ENCODE data around the gene TNFAIP3. TPM values are rescaled to one million over a fixed set of nuclear protein-coding genes. Genes with fewer than 3 reads are reported as not detected.

TNFAIP3 gene
- total RNA-seq, 4 donors from 2014 or later: 21.0 to 54.3 (median 29.8) TPM

GRCh38 chr6:137859025-137859424 lies 8.0 kb upstream of the TNFAIP3 start:
- TF ChIP-seq POLR2AphosphoS5 (IDR thresholded peaks at IDR 0.05): no peak
- 84% methylated on average over 3 of the region's 3 CpGs for WGBS
- H3K27me3 ChIP-seq: no peaks in the 10 kb centered on the region
- no peak overlapping the region for H3K4me3 ChIP-seq
- peaks cover 0 to 27% (median 24%) of the 10 kb centered on the region in 4 donors for H3K4me1 ChIP-seq
- H3K36me3 ChIP-seq: no peaks in the 10 kb centered on the region
- H3K9me3 ChIP-seq: no peaks in the 10 kb centered on the region
- intact Hi-C loops (cut with DNase I): no loop called here
- no peak overlapping the region for H3K27ac ChIP-seq (replicated peaks in 1 of 4)
- DNase-seq (ENCODE audit: extremely low spot score): no peak

GRCh38 chr6:137860394-137861005 lies 6.6 kb upstream of the TNFAIP3 start:
- Histone ChIP-seq H3K27me3 (no peaks in the 10 kb centered on the region), H3K4me1 (peaks cover 0 to 28% (median 27%) of the 10 kb centered on the region in 4 donors), H3K36me3 (no peaks in the 10 kb centered on the region), H3K9me3 (no peaks in the 10 kb centered on the region), H3K4me3 (no peak overlapping the region), H3K27ac (replicated peaks in 1 of 4) (no peak overlapping the region)
- no peak for DNase-seq (ENCODE audit: extremely low spot score)
- TF ChIP-seq POLR2AphosphoS5 (IDR thresholded peaks at IDR 0.05) (no peak), CTCF (IDR thresholded peaks at IDR 0.05) (no peak), EP300 (IDR thresholded peaks at IDR 0.05) (no peak), POLR2A (IDR thresholded peaks at IDR 0.05; ENCODE audit: low read depth) (no peak)
- 85% methylated on average over 3 of the region's 3 CpGs for WGBS
- intact Hi-C loops (cut with DNase I): loop anchor here (10.0 kb wide), 1 partner anchor 244 kb away; the partner anchor contains the start of gene PERP

GRCh38 chr6:137861550-137862337 lies 5.3 kb upstream of the TNFAIP3 start:
- intact Hi-C loops (cut with DNase I): loop anchor here (10.0 kb wide), 1 partner anchor 243 kb away; the partner anchor contains the start of gene PERP

GRCh38 chr6:137862419-137863090 lies 4.5 kb upstream of the TNFAIP3 start:
- intact Hi-C loops (cut with DNase I): loop anchor here (10.0 kb wide), 1 partner anchor 242 kb away; the partner anchor contains the start of gene PERP
- Histone ChIP-seq H3K4me3 (no peak overlapping the region), H3K4me1 (peaks cover 7 to 38% (median 37%) of the 10 kb centered on the region in 4 donors), H3K27ac (replicated peaks in 1 of 4) (peak overlapping the region; percentile 48 to 73 (median 60)), H3K27me3 (no peaks in the 10 kb centered on the region), H3K9me3 (no peaks in the 10 kb centered on the region), H3K36me3 (no peaks in the 10 kb centered on the region)
- WGBS: 53% methylated on average over 5 of the region's 5 CpGs
- DNase-seq (ENCODE audit: extremely low spot score): no peak
- no peak for TF ChIP-seq POLR2A (IDR thresholded peaks at IDR 0.05; ENCODE audit: low read depth)
- TF ChIP-seq CTCF (IDR thresholded peaks at IDR 0.05): no peak

More at GRCh38 chr6:137861550-137862337, 5.3 kb upstream of the TNFAIP3 start:
- TF ChIP-seq POLR2AphosphoS5 (IDR thresholded peaks at IDR 0.05): peak in 1 of 2 donors; percentile 9
- TF ChIP-seq POLR2A (IDR thresholded peaks at IDR 0.05; ENCODE audit: low read depth): no peak
- no peaks in the 10 kb centered on the region for H3K27me3 ChIP-seq
- H3K27ac ChIP-seq (replicated peaks in 1 of 4): peak overlapping the region; percentile 48 to 73 (median 60)
- 67% methylated on average over 3 of the region's 3 CpGs for whole genome bisulfite sequencing
- no peak for DNase-seq (ENCODE audit: extremely low spot score)
- peaks cover 7 to 38% (median 37%) of the 10 kb centered on the region in 4 donors for H3K4me1 ChIP-seq
- H3K9me3 ChIP-seq: no peaks in the 10 kb centered on the region
- no peak overlapping the region for H3K4me3 ChIP-seq
- H3K36me3 ChIP-seq: no peaks in the 10 kb centered on the region

- no peak for DNase-seq (ENCODE audit: extremely low spot score)
- Histone ChIP-seq H3K4me1 (peaks cover 8 to 38% (median 37%) of the 10 kb centered on the region in 4 donors), H3K36me3 (no peaks in the 10 kb centered on the region), H3K9me3 (no peaks in the 10 kb centered on the region), H3K4me3 (no peak overlapping the region), H3K27me3 (no peaks in the 10 kb centered on the region), H3K27ac (replicated peaks in 1 of 4) (peak overlapping the region; percentile 48 to 73 (median 60))
- 59% methylated on average over 4 of the region's 4 CpGs for WGBS
- no peak for TF ChIP-seq EP300 (IDR thresholded peaks at IDR 0.05)
- TF ChIP-seq POLR2A (IDR thresholded peaks at IDR 0.05; ENCODE audit: low read depth): no peak
- TF ChIP-seq POLR2AphosphoS5 (IDR thresholded peaks at IDR 0.05): no peak
- TF ChIP-seq CTCF (IDR thresholded peaks at IDR 0.05): no peak
- intact Hi-C loops (cut with DNase I): loop anchor here (10.0 kb wide), 1 partner anchor 242 kb away; the partner anchor contains the start of gene PERP
Observed at GRCh38 chr6:137863091-137863797, 3.8 kb upstream of the TNFAIP3 start.

Data from esophagus muscularis mucosa (tissue), 4 donors.